Suprapubic skin (tissue), 4 donors: Measurements from ENCODE around the gene HSPA12B. TPM values are rescaled to one million over a fixed set of nuclear protein-coding genes. Genes with fewer than 3 reads are reported as not detected.

ENCODE experiments used
- DNase-seq, 2 donors: peaks; one replicate each; pipeline ENCODE4 v3.0.0-alpha.2; 2019; ENCODE audit warnings: low spot score in 2 of 2
- H3K27ac ChIP-seq: fragments of 200-600 bp; sonication (generic); one replicate; pipeline ENCODE4 v1.5.1; 2019
- H3K27me3 ChIP-seq: fragments of 200-600 bp; sonication (generic); one replicate; pipeline ENCODE4 v1.5.1; 2019
- H3K36me3 ChIP-seq: fragments of 200-600 bp; sonication (generic); one replicate; pipeline ENCODE4 v1.5.1; 2019
- H3K4me1 ChIP-seq: fragments of 200-600 bp; sonication (generic); one replicate; pipeline ENCODE4 v1.5.1; 2019
- H3K4me3 ChIP-seq: fragments of 200-600 bp; sonication (generic); one replicate; pipeline ENCODE4 v1.5.1; 2019; ENCODE audit warnings: mild to moderate bottlenecking
- H3K9me3 ChIP-seq: fragments of 200-600 bp; sonication (generic); one replicate; pipeline ENCODE4 v1.5.1; 2019
- EP300 ChIP-seq: sonication (generic); formaldehyde crosslinking; IDR thresholded peaks from one replicate; pipeline ENCODE4 v1.6.1; 2017; ENCODE audit warnings: antibody characterized with exemption
- POLR2A ChIP-seq, 2 donors: fragments of 450-650 bp; IDR thresholded peaks; one replicate each; pipeline ENCODE4 v1.6.1; 2017; ENCODE audit warnings: antibody characterized with exemption in 2 of 2, mild to moderate bottlenecking in 2 of 2, moderate library complexity in 2 of 2
- POLR2AphosphoS5 ChIP-seq, 3 donors: sonication (generic); formaldehyde crosslinking; IDR thresholded peaks; one replicate each; pipeline ENCODE4 v1.6.1; 2017; ENCODE audit warnings: antibody characterized with exemption in 3 of 3
- WGBS: methylation state at CpG from one replicate; pipeline ENCODE4 v1.1.5; 2018; 5-methylcytosine and 5-hydroxymethylcytosine counted together
- total RNA-seq, 4 donors: library from RNA; depleted of rRNA; stranded (reverse); fragments of >200 nt; gene quantifications; one replicate each; pipeline ENCODE4 v1.1.0, GENCODE V29; 2016
- TF ChIP-seq, protein P1 (sequence below), 2 donors: fragments of 200-600 bp in 1 of 2; fragments of 450-650 bp in 1 of 2; sonication (generic) in 1 of 2; IDR thresholded peaks; one replicate each; pipeline ENCODE4 v1.5.1; 2016 to 2019; ENCODE audit warnings: antibody characterized with exemption in 2 of 2, mild to moderate bottlenecking in 1 of 2, moderate library complexity in 1 of 2

Gene HSPA12B
- total RNA-seq, 4 donors from 2014 or later, result 1.9 to 8.7 (median 4.4) TPM

DNA sequence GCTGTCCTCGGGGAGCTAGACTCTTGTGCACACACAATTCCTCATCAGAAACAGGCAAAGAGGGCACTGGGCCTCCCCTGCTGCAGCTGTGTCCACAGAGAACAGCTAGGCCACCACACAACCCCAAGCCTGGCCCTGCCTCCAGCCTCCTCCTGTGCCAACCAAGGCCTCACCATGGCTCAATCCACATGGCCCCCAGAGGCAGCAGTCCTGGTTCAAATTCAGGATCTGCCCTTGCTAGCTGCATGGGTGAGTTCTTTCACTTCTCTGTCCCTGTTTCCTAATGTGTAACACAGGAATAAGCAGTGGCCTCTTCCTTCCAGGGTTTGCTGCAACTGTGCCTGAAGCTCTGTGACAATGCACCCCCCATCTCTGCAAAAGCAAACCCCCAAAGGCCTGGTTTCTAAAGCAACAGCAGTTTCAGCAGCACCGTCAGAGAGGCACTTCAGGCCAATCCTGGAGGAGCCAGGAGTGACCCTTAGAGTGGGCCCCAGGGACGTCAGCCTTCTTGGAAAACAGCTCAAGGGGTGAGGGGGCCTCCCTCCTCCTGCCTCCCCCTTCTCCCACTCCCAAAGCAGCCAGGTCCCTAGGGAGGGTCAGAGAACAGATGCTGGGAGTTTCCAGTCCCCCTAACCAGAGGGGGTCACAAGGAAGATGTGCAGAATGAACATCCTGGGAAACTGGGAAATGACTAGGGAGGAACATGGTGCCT is 32.8 kb downstream of the HSPA12B start:
- H3K27me3 ChIP-seq, result no peaks in the 10 kb centered on the region
- H3K4me3 ChIP-seq, result no peak overlapping the region
- TF ChIP-seq, protein P1, sequence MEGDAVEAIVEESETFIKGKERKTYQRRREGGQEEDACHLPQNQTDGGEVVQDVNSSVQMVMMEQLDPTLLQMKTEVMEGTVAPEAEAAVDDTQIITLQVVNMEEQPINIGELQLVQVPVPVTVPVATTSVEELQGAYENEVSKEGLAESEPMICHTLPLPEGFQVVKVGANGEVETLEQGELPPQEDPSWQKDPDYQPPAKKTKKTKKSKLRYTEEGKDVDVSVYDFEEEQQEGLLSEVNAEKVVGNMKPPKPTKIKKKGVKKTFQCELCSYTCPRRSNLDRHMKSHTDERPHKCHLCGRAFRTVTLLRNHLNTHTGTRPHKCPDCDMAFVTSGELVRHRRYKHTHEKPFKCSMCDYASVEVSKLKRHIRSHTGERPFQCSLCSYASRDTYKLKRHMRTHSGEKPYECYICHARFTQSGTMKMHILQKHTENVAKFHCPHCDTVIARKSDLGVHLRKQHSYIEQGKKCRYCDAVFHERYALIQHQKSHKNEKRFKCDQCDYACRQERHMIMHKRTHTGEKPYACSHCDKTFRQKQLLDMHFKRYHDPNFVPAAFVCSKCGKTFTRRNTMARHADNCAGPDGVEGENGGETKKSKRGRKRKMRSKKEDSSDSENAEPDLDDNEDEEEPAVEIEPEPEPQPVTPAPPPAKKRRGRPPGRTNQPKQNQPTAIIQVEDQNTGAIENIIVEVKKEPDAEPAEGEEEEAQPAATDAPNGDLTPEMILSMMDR (IDR thresholded peaks at IDR 0.05), result no peak
- TF ChIP-seq POLR2AphosphoS5 (IDR thresholded peaks at IDR 0.05) (no peak), EP300 (no peak), POLR2A (IDR thresholded peaks at IDR 0.05) (no peak)
- H3K36me3 ChIP-seq, result no peaks in the 10 kb centered on the region
- peaks cover 39% of the 10 kb centered on the region for H3K4me1 ChIP-seq
- no peaks in the 10 kb centered on the region for H3K9me3 ChIP-seq
- 57% methylated on average over 3 of the region's 3 CpGs for WGBS
- no peak overlapping the region for H3K27ac ChIP-seq
- no peak for DNase-seq

DNA sequence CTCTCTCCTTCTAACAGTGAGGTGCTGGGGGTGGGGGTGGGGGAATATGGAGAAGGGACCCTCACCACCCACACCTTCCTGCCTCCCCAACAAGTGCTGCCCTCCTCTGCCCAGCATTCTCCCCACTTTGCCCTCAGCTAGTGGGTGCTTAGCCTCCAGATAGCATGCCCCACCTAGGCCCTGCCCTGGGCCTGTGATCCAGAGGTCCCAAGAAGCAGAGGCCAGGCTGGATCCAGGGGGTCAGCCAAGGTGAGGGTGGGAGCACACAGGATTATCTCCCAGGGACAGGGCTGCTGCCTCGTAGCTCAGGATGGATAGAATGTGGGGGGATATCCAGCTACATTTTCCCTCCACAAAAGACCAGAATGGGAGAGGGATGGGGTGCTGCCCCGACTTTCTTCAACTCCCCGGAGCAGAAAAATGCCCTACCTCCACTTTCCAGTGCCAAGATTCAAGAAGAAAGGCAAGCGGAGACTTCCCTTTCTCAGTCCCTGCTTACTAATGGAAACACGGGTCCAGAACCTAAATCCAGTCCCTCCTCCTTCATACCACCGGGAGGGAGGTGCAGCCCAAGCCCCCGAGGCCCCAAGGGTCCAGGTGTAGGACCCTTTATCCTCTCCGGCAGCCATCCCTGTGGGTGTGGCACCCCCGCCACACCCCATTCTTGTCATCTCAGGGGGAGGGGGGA is 34.1 kb downstream of the HSPA12B start:
- WGBS, result 24% methylated on average over 9 of the region's 9 CpGs
- no peak for DNase-seq
- Histone ChIP-seq H3K36me3 (no peaks in the 10 kb centered on the region), H3K4me3 (peak overlapping the region; percentile 64), H3K4me1 (peaks cover 39% of the 10 kb centered on the region), H3K27ac (no peak overlapping the region), H3K9me3 (no peaks in the 10 kb centered on the region), H3K27me3 (no peaks in the 10 kb centered on the region)
- TF ChIP-seq POLR2AphosphoS5 (IDR thresholded peaks at IDR 0.05) (no peak), EP300 (no peak), POLR2A (IDR thresholded peaks at IDR 0.05) (no peak)
- TF ChIP-seq, protein P1 (IDR thresholded peaks at IDR 0.05), result no peak

DNA sequence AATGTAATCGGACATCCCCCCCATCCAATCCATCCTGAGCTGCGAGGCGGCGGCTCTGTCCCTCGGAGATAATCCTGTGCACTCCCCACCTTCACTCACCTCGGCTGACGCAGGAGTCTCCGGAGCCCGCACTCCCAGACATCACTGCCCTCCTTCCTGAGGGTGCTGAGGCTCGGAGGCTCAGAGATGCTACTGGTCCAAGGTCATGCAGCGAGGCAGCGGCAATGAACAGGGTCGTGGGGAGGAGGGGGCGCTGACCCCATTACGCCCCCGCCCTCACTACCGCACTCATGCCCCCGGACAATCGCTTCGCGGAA is 34.6 kb downstream of the HSPA12B start:
- DNase-seq, result peak in 1 of 2 donors; percentile 75
- TF ChIP-seq POLR2AphosphoS5 (IDR thresholded peaks at IDR 0.05), result no peak
- TF ChIP-seq, protein P1 (IDR thresholded peaks at IDR 0.05), result no peak
- no peaks in the 10 kb centered on the region for H3K27me3 ChIP-seq
- H3K27ac ChIP-seq, result no peak overlapping the region
- H3K4me3 ChIP-seq, result peak overlapping the region; percentile 64
- 1% methylated on average over 14 of the region's 21 CpGs for WGBS
- no peaks in the 10 kb centered on the region for H3K36me3 ChIP-seq
- H3K4me1 ChIP-seq, result peaks cover 39% of the 10 kb centered on the region
- H3K9me3 ChIP-seq, result no peaks in the 10 kb centered on the region

DNA sequence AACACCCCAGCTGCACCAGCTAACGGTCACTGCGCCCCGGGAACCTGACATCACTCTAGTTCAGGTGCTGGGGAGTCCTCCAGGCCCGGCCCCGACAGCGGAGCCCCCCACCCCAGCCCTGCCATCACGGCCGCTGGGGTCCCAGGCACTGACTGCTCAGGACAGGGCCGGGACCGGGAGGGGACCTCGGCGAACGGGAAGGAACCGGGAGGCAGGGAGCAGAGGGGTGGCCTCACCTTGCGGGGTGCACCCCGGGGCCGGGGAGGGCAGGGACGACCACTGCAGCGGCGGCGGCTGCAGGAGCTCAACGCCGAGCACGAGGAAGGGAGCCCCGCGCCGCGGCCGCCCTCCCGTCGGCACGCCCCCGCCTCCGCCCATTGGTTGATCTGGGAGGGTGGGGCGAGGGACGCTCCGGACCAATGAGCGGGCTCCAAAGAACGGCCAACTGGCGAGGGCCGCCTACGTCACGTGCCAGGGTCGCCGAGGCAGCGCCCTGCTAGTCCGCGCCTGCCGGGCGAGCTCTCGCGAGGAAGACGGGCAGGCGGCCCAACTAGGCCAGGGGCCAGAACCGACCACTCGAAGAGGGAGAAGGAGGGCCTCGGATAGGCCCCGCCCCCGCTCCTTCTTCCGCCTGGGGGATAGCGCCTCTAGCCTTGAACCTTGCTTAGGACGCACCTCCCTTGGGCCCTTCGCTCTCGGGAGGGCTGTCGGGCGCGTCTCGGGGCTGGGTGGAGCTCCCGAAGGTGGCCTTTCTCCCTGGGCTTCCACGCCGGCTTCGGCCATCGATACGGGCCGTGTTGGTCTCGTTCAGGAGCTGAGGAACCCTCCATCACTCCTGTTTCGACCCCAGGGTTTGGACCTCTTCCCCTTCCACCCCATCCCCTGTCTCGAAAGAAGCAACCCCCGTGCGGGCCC is 35.2 kb downstream of the HSPA12B start, which contains the start of gene ADISSP:
ADISSP (minus strand) TSS at position 327 of the 915 bp plus-strand sequence. CDS start 7,653 bp downstream, outside the sequence.
- Histone ChIP-seq H3K4me1 (peaks cover 39% of the 10 kb centered on the region), H3K4me3 (peak within 1 kb of the TSS; percentile 64), H3K9me3 (no peaks in the 10 kb centered on the region), H3K27me3 (no peaks in the 10 kb centered on the region), H3K36me3 (no peaks in the 10 kb centered on the region), H3K27ac (peak within 1 kb of the TSS; percentile 83)
- peak; percentile 99 for DNase-seq
- 1% methylated on average over 13 of the region's 80 CpGs for WGBS
- peak in 2 of 3 donors; percentile 29 to 90 for TF ChIP-seq POLR2AphosphoS5 (IDR thresholded peaks at IDR 0.05)
- TF ChIP-seq EP300, result no peak

DNA sequence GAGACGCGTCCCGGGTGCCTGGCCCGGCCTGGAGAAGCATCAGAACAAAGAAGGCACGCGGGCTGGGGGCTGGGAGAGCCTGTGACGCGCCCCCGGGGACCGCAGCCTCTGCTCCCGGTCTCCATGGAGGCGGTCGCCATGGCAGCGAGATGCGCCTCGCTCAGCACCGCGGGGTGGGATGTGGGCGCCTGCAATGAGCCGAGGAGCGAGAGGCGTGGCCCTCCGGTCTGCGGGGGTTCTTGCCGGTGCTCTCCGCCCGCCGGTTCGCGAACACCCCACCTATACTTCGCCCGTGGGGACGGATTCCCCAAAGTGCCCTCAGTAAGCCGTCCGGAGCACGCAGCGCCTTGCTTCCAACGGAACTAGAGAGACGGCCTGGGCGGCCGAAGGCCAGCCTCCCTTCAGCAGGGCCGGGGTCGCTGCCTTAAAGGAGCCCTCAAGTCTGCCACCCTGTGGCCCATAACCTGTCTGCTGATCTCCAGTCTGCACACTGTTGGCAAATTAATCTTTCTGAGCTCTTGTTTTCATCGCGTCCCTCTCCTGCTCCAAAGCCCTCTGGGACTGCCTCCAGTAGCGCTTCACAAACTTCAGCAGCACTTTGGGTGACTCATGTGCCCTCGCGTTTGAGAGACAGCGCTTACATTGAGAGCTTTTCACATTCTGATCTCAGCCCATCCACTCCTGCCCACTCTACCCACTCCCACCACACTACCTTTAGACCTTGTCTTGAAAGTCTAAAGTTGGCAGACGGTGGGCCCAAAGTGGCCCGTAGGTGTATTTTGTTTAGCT is 36.1 kb downstream of the HSPA12B start:
- DNase-seq, result peak in 1 of 2 donors; percentile 88
- H3K4me1 ChIP-seq, result peaks cover 39% of the 10 kb centered on the region

More for the DNA sequence above, 36.1 kb downstream of the HSPA12B start:
- H3K4me3 ChIP-seq, result peak overlapping the region; percentile 64
- TF ChIP-seq EP300 (no peak), POLR2AphosphoS5 (IDR thresholded peaks at IDR 0.05) (peak in 1 of 3 donors; percentile 21), POLR2A (IDR thresholded peaks at IDR 0.05) (no peak)
- TF ChIP-seq, protein P1 (IDR thresholded peaks at IDR 0.05), result peak in 1 of 2 donors; percentile 54
- H3K36me3 ChIP-seq, result no peaks in the 10 kb centered on the region
- 3% methylated on average over 8 of the region's 51 CpGs for WGBS
- no peaks in the 10 kb centered on the region for H3K9me3 ChIP-seq
- no peaks in the 10 kb centered on the region for H3K27me3 ChIP-seq
- H3K27ac ChIP-seq, result peak overlapping the region; percentile 83
